HG03135 (cell line): ENCODE results near the gene SCN4A.
"Not testable (repeated sequence)": the region's sequence is repeated elsewhere in the genome, so short reads cannot be mapped to it uniquely, and the experiment has no call there.

Source experiments
- ATAC-seq: cut with Tn5 transposase; IDR thresholded peaks from one replicate; pipeline ENCODE4 v1.9.1; 2021; ENCODE audit warnings: mild to moderate bottlenecking, moderate library complexity; ENCODE audit not compliant: unreplicated experiment

SCN4A gene

GRCh38 chr17:63986821-63987220, 14.1 kb upstream of the SCN4A start:
- ATAC-seq = no peak

GRCh38 chr17:63985387-63986140, 12.8 kb upstream of the SCN4A start:
- no peak for ATAC-seq

GRCh38 chr17:63984651-63985386, 12.1 kb upstream of the SCN4A start:
- ATAC-seq = no peak

- no peak for ATAC-seq
These were observed 11.5 kb upstream of the SCN4A start for GRCh38 chr17:63984236-63984635.

- ATAC-seq = no peak
These were observed 10.6 kb upstream of the SCN4A start for GRCh38 chr17:63983320-63983719.

GRCh38 chr17:63982641-63983040, 9.9 kb upstream of the SCN4A start:
- not testable (repeated sequence) for ATAC-seq

GRCh38 chr17:63978272-63979200, 5.8 kb upstream of the SCN4A start:
- no peak for ATAC-seq

GRCh38 chr17:63976702-63977101, 4.0 kb upstream of the SCN4A start:
- no peak for ATAC-seq

GRCh38 chr17:63975541-63976092, 2.9 kb upstream of the SCN4A start:
- ATAC-seq = no peak

- no peak for ATAC-seq
These were observed 2.0 kb upstream of the SCN4A start for GRCh38 chr17:63974594-63975192.

- no peak for ATAC-seq
These were observed 1.3 kb upstream of the SCN4A start for GRCh38 chr17:63973930-63974593.

- ATAC-seq = no peak
These were observed 529 bp upstream of the SCN4A start for GRCh38 chr17:63973247-63973646.

- no peak for ATAC-seq
These were observed 3.4 kb downstream of the SCN4A start for GRCh38 chr17:63969278-63969677.

- no peak for ATAC-seq
These were observed 4.8 kb downstream of the SCN4A start for GRCh38 chr17:63967953-63968352.

GRCh38 chr17:63966646-63967264, 6.0 kb downstream of the SCN4A start:
- ATAC-seq = peak; percentile 50

- no peak for ATAC-seq
These were observed 9.6 kb downstream of the SCN4A start for GRCh38 chr17:63963123-63963522.

- ATAC-seq = no peak
These were observed 10.4 kb downstream of the SCN4A start for GRCh38 chr17:63962298-63962744.

GRCh38 chr17:63961355-63962212, 11.1 kb downstream of the SCN4A start:
- no peak for ATAC-seq

GRCh38 chr17:63960430-63960829, 12.3 kb downstream of the SCN4A start:
- no peak for ATAC-seq
